PC-9 (cell line): ENCODE results near the gene ST7. TPM values are rescaled to one million over a fixed set of nuclear protein-coding genes. Genes with fewer than 3 reads are reported as not detected.
A peak's percentile ranks its signal among the peaks of the same experiment; 100 is the strongest.
"Not testable (repeated sequence)": the region's sequence is repeated elsewhere in the genome, so short reads cannot be mapped to it uniquely, and the experiment has no call there.

Source experiments
- BruUV-seq: library from RNA; stranded (reverse); fragments of 400-500 nt; replicated peaks from 2 replicates; lab custom pipeline; 2021; lab: Mats Ljungman, UMichigan
- CTCF ChIA-PET: fragments of 300-600 bp; sonication (Branson Sonifier 250); formaldehyde crosslinking; loops from one replicate; lab custom pipeline; 2022; ENCODE audit warnings: antibody characterized with exemption; lab: Charles Lee
- POLR2A ChIA-PET: fragments of 300-600 bp; sonication (Branson Sonifier 250); formaldehyde crosslinking; loops from one replicate; lab custom pipeline; 2022; ENCODE audit warnings: antibody characterized with exemption; ENCODE audit not compliant: unreplicated experiment; lab: Charles Lee
- DNase-seq, 2 experiments: peaks; one replicate each; pipeline versions ENCODE4 v3.0.0 to v3.0.0-alpha.2; 2015 to 2022; ENCODE audit warnings: mixed read lengths in 1 of 2
- H2AFZ ChIP-seq: fragments of 200-600 bp; sonication (generic); 2 replicates; pipeline ENCODE4 v1.8.1; 2017; ENCODE audit warnings: antibody characterized with exemption
- H3F3A ChIP-seq: fragments of 200-600 bp; sonication (generic); 2 replicates; pipeline ENCODE4 v1.8.1; 2017; ENCODE audit warnings: antibody characterized with exemption, mild to moderate bottlenecking, low read depth; ENCODE audit not compliant: insufficient read depth
- H3K27ac ChIP-seq: fragments of 200-600 bp; sonication (generic); 2 replicates; pipeline ENCODE4 v1.6.1; 2016; ENCODE audit warnings: mixed run types
- H3K27me3 ChIP-seq: fragments of 200-600 bp; sonication (generic); 2 replicates; pipeline ENCODE4 v1.6.1; 2016; ENCODE audit warnings: low read depth, mixed run types; ENCODE audit not compliant: insufficient read depth
- H3K36me3 ChIP-seq: fragments of 200-600 bp; sonication (generic); 2 replicates; pipeline ENCODE4 v1.6.1; 2016; ENCODE audit warnings: low read depth, mixed run types
- H3K4me1 ChIP-seq: fragments of 200-600 bp; sonication (generic); replicated peaks from 2 replicates; pipeline ENCODE4 v1.6.1; 2016; ENCODE audit warnings: mixed run types; ENCODE audit not compliant: insufficient read depth
- H3K4me2 ChIP-seq: fragments of 200-600 bp; sonication (generic); 2 replicates; pipeline ENCODE4 v1.6.1; 2017; ENCODE audit warnings: mixed run types
- H3K4me3 ChIP-seq: fragments of 200-600 bp; sonication (generic); 2 replicates; pipeline ENCODE4 v1.6.1; 2016; ENCODE audit warnings: mixed run types
- H3K79me2 ChIP-seq: fragments of 200-600 bp; sonication (generic); 2 replicates; pipeline ENCODE4 v1.6.1; 2017; ENCODE audit warnings: low read depth, mixed run types
- H3K9me2 ChIP-seq: fragments of 200-600 bp; sonication (generic); 2 replicates; pipeline ENCODE4 v1.8.1; 2017; ENCODE audit warnings: mild to moderate bottlenecking; ENCODE audit not compliant: insufficient read depth
- H3K9me3 ChIP-seq: fragments of 200-600 bp; sonication (generic); 2 replicates; pipeline ENCODE4 v1.8.1; 2016; ENCODE audit warnings: low read depth; ENCODE audit not compliant: insufficient read depth
- H4K20me1 ChIP-seq: fragments of 200-600 bp; sonication (generic); 2 replicates; pipeline ENCODE4 v1.8.1; 2017; ENCODE audit not compliant: insufficient read depth
- EZH2 ChIP-seq: fragments of 200-600 bp; sonication (generic); IDR thresholded peaks from 2 replicates; pipeline ENCODE4 v1.8.0; 2017; ENCODE audit warnings: antibody characterized with exemption, low read depth
- intact Hi-C: fragments of 100-400 bp; cut with micrococcal nuclease; formaldehyde crosslinking; loops from one replicate; pipeline ENCODE4 v1.10.0; 2022; ENCODE audit not compliant: unreplicated experiment
- total RNA-seq: library from RNA; stranded (reverse); gene quantifications from 2 replicates; pipeline ENCODE4 v1.2.3, GENCODE V29; 2021
- TF ChIP-seq, protein P1 (sequence below): fragments of 200-600 bp; sonication (generic); conservative IDR thresholded peaks from 2 replicates; pipeline ENCODE4 v1.6.1; 2017; ENCODE audit warnings: mixed run types, antibody characterized with exemption, mild to moderate bottlenecking, moderate library complexity

ST7 gene
- total RNA-seq, 1 experiment from 2014 or later, result 25.8 TPM

DNA sequence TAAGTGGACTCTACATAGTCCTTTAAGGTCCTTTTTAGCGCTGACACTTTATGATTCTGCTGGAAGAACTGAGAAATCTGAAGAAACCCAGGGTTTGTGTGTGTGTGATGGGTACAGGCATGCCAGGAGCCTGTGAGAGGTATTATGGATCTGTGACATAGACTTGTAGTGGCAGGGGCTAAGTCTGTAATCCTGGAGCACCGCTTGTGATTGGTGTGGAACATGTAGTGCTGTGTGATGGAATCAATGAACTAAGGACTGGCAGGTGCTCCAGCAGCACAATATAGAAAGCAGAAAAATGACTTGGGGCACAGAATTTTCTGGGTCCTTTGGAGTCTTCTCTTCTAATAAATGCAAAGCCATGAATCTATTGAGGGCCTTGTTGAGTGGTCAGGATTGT is 163.9 kb downstream of the ST7 start:
- no peaks in the 10 kb centered on the region for H3F3A ChIP-seq
- H3K79me2 ChIP-seq, result no peaks in the 10 kb centered on the region
- no peaks in the 10 kb centered on the region for H3K36me3 ChIP-seq
- TF ChIP-seq, protein P1, sequence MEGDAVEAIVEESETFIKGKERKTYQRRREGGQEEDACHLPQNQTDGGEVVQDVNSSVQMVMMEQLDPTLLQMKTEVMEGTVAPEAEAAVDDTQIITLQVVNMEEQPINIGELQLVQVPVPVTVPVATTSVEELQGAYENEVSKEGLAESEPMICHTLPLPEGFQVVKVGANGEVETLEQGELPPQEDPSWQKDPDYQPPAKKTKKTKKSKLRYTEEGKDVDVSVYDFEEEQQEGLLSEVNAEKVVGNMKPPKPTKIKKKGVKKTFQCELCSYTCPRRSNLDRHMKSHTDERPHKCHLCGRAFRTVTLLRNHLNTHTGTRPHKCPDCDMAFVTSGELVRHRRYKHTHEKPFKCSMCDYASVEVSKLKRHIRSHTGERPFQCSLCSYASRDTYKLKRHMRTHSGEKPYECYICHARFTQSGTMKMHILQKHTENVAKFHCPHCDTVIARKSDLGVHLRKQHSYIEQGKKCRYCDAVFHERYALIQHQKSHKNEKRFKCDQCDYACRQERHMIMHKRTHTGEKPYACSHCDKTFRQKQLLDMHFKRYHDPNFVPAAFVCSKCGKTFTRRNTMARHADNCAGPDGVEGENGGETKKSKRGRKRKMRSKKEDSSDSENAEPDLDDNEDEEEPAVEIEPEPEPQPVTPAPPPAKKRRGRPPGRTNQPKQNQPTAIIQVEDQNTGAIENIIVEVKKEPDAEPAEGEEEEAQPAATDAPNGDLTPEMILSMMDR, result no peak
- TF ChIP-seq EZH2, result no peak
- H3K27ac ChIP-seq, result no peak overlapping the region
- no peaks in the 10 kb centered on the region for H4K20me1 ChIP-seq
- H3K4me1 ChIP-seq, result no peaks in the 10 kb centered on the region
- no peak overlapping the region for H2AFZ ChIP-seq
- H3K4me2 ChIP-seq, result no peak overlapping the region
- intact Hi-C loops, result no loop called here
- BruUV-seq, result no TSS peak
- H3K9me3 ChIP-seq, result no peaks in the 10 kb centered on the region
- POLR2A ChIA-PET, result no interaction called here
- DNase-seq, result no peak
- no peaks in the 10 kb centered on the region; the same call in 1 of the 2 replicates for H3K9me2 ChIP-seq
- no peaks in the 10 kb centered on the region for H3K27me3 ChIP-seq
- no peak overlapping the region for H3K4me3 ChIP-seq
- CTCF ChIA-PET, result no interaction called here

DNA sequence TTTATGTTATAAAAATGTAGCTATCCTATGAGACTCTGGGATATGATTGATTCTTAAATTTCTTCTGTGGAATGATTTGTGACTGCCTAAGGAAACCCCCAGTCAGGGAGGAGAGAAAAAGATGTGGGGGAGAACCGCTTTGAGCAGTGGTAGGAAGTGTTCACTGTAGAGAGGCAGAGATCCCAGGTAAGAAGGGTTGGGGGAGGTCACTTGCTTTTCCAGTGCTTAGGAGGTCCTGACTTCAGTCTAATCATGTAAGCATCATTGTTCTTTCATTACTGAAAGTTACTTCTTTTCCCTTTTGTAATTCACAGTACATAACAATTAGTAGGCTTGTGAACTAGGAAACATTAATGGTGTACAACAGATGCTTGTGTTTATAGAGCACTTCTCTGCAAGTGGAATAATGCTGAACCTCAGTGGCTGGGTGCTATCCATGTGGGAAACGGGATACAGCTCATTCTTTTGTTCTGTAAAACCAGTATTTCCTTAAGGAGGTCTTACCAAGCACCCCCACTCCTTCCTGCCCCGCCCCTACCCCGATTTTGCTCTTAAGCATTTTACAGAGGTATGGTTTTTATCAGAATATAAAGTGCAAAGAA is 165.4 kb downstream of the ST7 start:
- TF ChIP-seq, protein P1, result no peak
- no peak for TF ChIP-seq EZH2
- H3K9me3 ChIP-seq, result no peaks in the 10 kb centered on the region
- H3K4me2 ChIP-seq, result no peak overlapping the region
- H2AFZ ChIP-seq, result no peak overlapping the region
- DNase-seq, result no peak
- ChIA-PET CTCF (interaction anchor here (0.8 kb wide), 1 partner anchor 133 kb away, joined by 3 read pairs; no protein-coding TSS in a partner anchor), POLR2A (interaction anchor here (0.6 kb wide), 1 partner anchor 166 kb away, joined by 5 read pairs; the partner anchor contains the start of gene ST7)
- no peaks in the 10 kb centered on the region for H3K27me3 ChIP-seq
- no peaks in the 10 kb centered on the region for H3K36me3 ChIP-seq
- no peak overlapping the region for H3K4me3 ChIP-seq
- H3K79me2 ChIP-seq, result no peaks in the 10 kb centered on the region
- intact Hi-C loops, result loop anchor here (1.0 kb wide), 1 partner anchor 188 kb away; no protein-coding TSS in a partner anchor
- H4K20me1 ChIP-seq, result no peaks in the 10 kb centered on the region
- H3K27ac ChIP-seq, result no peak overlapping the region
- BruUV-seq, result no TSS peak
- no peaks in the 10 kb centered on the region for H3K9me2 ChIP-seq
- no peaks in the 10 kb centered on the region for H3K4me1 ChIP-seq
- peaks cover 5% of the 10 kb centered on the region; the same call in 1 of the 2 replicates for H3F3A ChIP-seq

DNA sequence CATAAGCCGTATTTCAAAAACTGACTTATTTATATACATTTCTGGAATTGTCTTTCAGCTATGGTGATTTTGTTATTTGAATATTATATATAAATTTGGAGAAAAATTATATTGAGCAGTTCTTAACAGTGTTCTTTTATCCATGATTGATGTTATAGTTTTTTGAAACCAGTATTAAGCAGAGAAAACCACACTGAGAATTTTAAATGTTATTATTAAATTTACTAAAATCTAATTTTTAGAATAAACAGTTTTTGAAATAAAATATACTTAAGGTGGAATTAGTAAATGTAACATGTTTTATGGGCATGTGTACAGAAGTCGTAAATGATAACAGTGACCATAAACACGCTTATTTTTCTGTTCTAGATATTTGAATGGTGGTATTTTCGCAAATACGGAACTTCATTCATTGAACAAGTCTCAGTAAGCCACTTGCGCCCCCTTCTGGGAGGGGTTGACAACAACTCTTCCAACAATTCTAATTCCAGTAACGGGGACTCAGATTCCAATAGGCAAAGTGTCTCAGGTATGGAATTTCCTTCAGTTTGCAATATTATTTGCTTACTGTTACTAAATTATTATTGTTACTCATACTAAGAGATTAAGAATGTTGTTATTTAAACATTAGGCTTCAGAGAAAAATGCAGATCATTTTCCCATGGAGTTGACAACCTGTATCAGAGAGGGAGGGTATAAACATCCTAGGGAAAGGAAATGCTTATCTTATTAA is 166.1 kb downstream of the ST7 start:
- no peaks in the 10 kb centered on the region for H3K27me3 ChIP-seq
- BruUV-seq, result no TSS peak
- H3F3A ChIP-seq, result peaks cover 5% of the 10 kb centered on the region; the same call in 1 of the 2 replicates
- H3K36me3 ChIP-seq, result no peaks in the 10 kb centered on the region
- no peak overlapping the region for H3K4me2 ChIP-seq
- peak in 1 of 2 experiments; percentile 64 for DNase-seq
- H3K79me2 ChIP-seq, result no peaks in the 10 kb centered on the region
- H3K9me3 ChIP-seq, result no peaks in the 10 kb centered on the region
- TF ChIP-seq, protein P1, result peak; percentile 80
- no peak for TF ChIP-seq EZH2
- H2AFZ ChIP-seq, result no peak overlapping the region
- no peak overlapping the region for H3K4me3 ChIP-seq
- intact Hi-C loops, result loop anchor here (1.0 kb wide), 1 partner anchor 189 kb away; no protein-coding TSS in a partner anchor
- H3K9me2 ChIP-seq, result no peaks in the 10 kb centered on the region
- no peaks in the 10 kb centered on the region for H4K20me1 ChIP-seq
- no peak overlapping the region for H3K27ac ChIP-seq
- ChIA-PET POLR2A (interaction anchor here (0.6 kb wide), 1 partner anchor 166 kb away, joined by 5 read pairs; the partner anchor contains the start of gene ST7), CTCF (interaction anchor here (0.8 to 0.9 kb wide), 2 partner anchors 131 to 133 kb away, joined by 3 read pairs; no protein-coding TSS in a partner anchor)
- peaks cover 5% of the 10 kb centered on the region; the same call in 1 of the 2 replicates for H3K4me1 ChIP-seq

DNA sequence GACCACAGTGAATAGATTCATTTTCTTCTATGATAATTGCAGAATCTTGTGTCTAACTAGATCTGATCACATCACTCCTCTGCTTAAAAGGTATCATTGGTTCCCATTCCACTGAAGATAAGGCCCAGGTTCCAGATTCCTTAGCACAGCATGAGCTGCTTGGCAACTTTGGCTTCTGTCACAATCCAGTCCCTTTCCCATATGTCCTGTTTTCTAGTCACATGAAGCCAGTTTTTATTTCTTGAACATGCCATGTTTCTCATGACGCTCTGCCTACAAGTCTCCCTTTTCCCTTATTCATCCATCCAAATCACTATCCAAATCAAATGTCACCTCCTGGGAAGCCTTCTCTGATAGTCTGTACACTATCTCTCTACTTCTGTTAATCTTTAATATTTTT is 167.0 kb downstream of the ST7 start:
- H3K27ac ChIP-seq, H3K36me3 ChIP-seq, H3K9me2 ChIP-seq, H3K4me3 ChIP-seq, H3F3A ChIP-seq, BruUV-seq, H3K27me3 ChIP-seq, H2AFZ ChIP-seq, H4K20me1 ChIP-seq, H3K9me3 ChIP-seq, POLR2A ChIA-PET, H3K4me2 ChIP-seq, H3K79me2 ChIP-seq, DNase-seq: not testable (repeated sequence)
- H3K4me1 ChIP-seq, result peaks cover 13% of the 10 kb centered on the region
- CTCF ChIA-PET, result interaction anchor here (0.9 kb wide), 1 partner anchor 132 kb away, joined by 3 read pairs; no protein-coding TSS in a partner anchor
- intact Hi-C loops, result loop anchor here (5.0 to 10.0 kb wide), 4 partner anchors 267 to 946 kb away; partner anchors contain the start of gene MET

DNA sequence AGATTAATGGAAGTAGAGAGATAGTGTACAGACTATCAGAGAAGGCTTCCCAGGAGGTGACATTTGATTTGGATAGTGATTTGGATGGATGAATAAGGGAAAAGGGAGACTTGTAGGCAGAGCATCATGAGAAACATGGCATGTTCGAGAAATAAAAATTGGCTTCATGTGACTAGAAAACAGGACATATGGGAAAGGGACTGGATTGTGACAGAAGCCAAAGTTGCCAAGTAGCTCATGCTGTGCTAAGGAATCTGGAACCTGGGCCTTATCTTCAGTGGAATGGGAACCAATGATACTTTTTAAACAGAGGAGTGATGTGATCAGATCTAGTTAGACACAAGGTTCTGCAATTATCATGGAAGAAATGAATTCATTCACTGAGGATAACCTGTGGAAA is 168.7 kb downstream of the ST7 start:
- DNase-seq, POLR2A ChIA-PET, H3F3A ChIP-seq, H3K9me3 ChIP-seq, H2AFZ ChIP-seq, H3K4me3 ChIP-seq, H3K27me3 ChIP-seq, H3K27ac ChIP-seq, H4K20me1 ChIP-seq, H3K4me2 ChIP-seq, H3K9me2 ChIP-seq, H3K79me2 ChIP-seq, BruUV-seq, CTCF ChIA-PET, H3K36me3 ChIP-seq: not testable (repeated sequence)
- peaks cover 15% of the 10 kb centered on the region for H3K4me1 ChIP-seq
- intact Hi-C loops, result loop anchor here (5.0 to 10.0 kb wide), 4 partner anchors 265 to 947 kb away; partner anchors contain the start of gene MET
